ENCODE measurements around the gene TREML1. TPM values are rescaled to one million over a fixed set of nuclear protein-coding genes. Genes with fewer than 3 reads are reported as not detected.

TREML1 gene
- total and polyA plus RNA-seq, 4 donors: 0.08 to 4.5 (median 0.12) TPM; not detected in 1

GRCh38 chr6:41181566-41181965, 27.4 kb upstream of the TREML1 start:
- DNase-seq (ENCODE audit: low spot score): no peak
- Histone ChIP-seq H3K4me1 (ENCODE audit: control insufficient read depth in 4 of 4, insufficient read depth in 4 of 4, low read length in 3 of 4) (no peaks in the 10 kb centered on the region), H3K9me3 (ENCODE audit: control insufficient read depth in 4 of 4, low read length in 3 of 4) (no peaks in the 10 kb centered on the region), H3K27ac (ENCODE audit: low read depth in 1 of 2, low read length in 2 of 2) (no peak overlapping the region), H3K4me3 (ENCODE audit: low read depth in 1 of 3, low read length in 3 of 3) (no peak overlapping the region), H3K9ac (ENCODE audit: low read depth in 1 of 2, low read length in 2 of 2) (no peak overlapping the region), H3K36me3 (ENCODE audit: control insufficient read depth in 4 of 4, insufficient read depth in 3 of 4, low read depth in 1 of 4, low read length in 3 of 4) (no peaks in the 10 kb centered on the region), H3K27me3 (ENCODE audit: control insufficient read depth in 4 of 4, insufficient read depth in 4 of 4, low read length in 3 of 4) (no peaks in the 10 kb centered on the region)
- no peak for TF ChIP-seq REST (IDR thresholded peaks at IDR 0.05)
- no peak for TF ChIP-seq HNF4A (conservative IDR thresholded peaks at IDR 0.05)
- TF ChIP-seq RAD21 (IDR thresholded peaks at IDR 0.05): no peak
- TF ChIP-seq GABPA (IDR thresholded peaks at IDR 0.05 in 1 of 2, conservative IDR thresholded peaks at IDR 0.05 in 1 of 2): no peak
- TF ChIP-seq ATF3 (IDR thresholded peaks at IDR 0.05): no peak
- no peak for TF ChIP-seq SP1 (IDR thresholded peaks at IDR 0.05)
- no peak for TF ChIP-seq RXRA (IDR thresholded peaks at IDR 0.05)
- TF ChIP-seq YY1 (IDR thresholded peaks at IDR 0.05): no peak
- TF ChIP-seq, protein P1, sequence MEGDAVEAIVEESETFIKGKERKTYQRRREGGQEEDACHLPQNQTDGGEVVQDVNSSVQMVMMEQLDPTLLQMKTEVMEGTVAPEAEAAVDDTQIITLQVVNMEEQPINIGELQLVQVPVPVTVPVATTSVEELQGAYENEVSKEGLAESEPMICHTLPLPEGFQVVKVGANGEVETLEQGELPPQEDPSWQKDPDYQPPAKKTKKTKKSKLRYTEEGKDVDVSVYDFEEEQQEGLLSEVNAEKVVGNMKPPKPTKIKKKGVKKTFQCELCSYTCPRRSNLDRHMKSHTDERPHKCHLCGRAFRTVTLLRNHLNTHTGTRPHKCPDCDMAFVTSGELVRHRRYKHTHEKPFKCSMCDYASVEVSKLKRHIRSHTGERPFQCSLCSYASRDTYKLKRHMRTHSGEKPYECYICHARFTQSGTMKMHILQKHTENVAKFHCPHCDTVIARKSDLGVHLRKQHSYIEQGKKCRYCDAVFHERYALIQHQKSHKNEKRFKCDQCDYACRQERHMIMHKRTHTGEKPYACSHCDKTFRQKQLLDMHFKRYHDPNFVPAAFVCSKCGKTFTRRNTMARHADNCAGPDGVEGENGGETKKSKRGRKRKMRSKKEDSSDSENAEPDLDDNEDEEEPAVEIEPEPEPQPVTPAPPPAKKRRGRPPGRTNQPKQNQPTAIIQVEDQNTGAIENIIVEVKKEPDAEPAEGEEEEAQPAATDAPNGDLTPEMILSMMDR (IDR thresholded peaks at IDR 0.05; ENCODE audit: low read depth, low read length, missing input control): no peak
- no peak for TF ChIP-seq TAF1 (conservative IDR thresholded peaks at IDR 0.05)
- no peak for TF ChIP-seq HNF4G (IDR thresholded peaks at IDR 0.05)
- no peak for TF ChIP-seq MAX (IDR thresholded peaks at IDR 0.05)
- TF ChIP-seq, protein P2, sequence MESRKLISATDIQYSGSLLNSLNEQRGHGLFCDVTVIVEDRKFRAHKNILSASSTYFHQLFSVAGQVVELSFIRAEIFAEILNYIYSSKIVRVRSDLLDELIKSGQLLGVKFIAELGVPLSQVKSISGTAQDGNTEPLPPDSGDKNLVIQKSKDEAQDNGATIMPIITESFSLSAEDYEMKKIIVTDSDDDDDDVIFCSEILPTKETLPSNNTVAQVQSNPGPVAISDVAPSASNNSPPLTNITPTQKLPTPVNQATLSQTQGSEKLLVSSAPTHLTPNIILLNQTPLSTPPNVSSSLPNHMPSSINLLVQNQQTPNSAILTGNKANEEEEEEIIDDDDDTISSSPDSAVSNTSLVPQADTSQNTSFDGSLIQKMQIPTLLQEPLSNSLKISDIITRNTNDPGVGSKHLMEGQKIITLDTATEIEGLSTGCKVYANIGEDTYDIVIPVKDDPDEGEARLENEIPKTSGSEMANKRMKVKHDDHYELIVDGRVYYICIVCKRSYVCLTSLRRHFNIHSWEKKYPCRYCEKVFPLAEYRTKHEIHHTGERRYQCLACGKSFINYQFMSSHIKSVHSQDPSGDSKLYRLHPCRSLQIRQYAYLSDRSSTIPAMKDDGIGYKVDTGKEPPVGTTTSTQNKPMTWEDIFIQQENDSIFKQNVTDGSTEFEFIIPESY (IDR thresholded peaks at IDR 0.05): no peak
- TF ChIP-seq FOXA1 (IDR thresholded peaks at IDR 0.05): no peak
- TF ChIP-seq JUND (IDR thresholded peaks at IDR 0.05): no peak
- TF ChIP-seq FOXA2 (IDR thresholded peaks at IDR 0.05): no peak
- no peak for TF ChIP-seq NR2F2 (IDR thresholded peaks at IDR 0.05)
- TF ChIP-seq EGR1 (IDR thresholded peaks at IDR 0.05; ENCODE audit: low read depth in 2 of 2): no peak
- 85% methylated on average over 1 of the region's 1 CpG for WGBS

Data from liver (tissue), 9 donors.